ENCODE data around the gene MAST2.

- TF ChIP-seq REST (IDR thresholded peaks at IDR 0.05; ENCODE audit: insufficient read depth in 1 of 2, low read depth in 2 of 2, low read length in 1 of 2) (no peak), CTCF (IDR thresholded peaks at IDR 0.05) (no peak), TCF7L2 (IDR thresholded peaks at IDR 0.05; ENCODE audit: low read depth, low read length) (no peak), POLR2AphosphoS5 (IDR thresholded peaks at IDR 0.05; ENCODE audit: low read depth, low read length) (no peak), SIN3A (IDR thresholded peaks at IDR 0.05; ENCODE audit: borderline replicate concordance, insufficient read depth, low read depth, low read length) (no peak)
These were observed 157.7 kb downstream of the MAST2 start for GRCh38 chr1:45960930-45961715.
